ENCODE data around the gene FBXL17.

FBXL17 gene

DNA sequence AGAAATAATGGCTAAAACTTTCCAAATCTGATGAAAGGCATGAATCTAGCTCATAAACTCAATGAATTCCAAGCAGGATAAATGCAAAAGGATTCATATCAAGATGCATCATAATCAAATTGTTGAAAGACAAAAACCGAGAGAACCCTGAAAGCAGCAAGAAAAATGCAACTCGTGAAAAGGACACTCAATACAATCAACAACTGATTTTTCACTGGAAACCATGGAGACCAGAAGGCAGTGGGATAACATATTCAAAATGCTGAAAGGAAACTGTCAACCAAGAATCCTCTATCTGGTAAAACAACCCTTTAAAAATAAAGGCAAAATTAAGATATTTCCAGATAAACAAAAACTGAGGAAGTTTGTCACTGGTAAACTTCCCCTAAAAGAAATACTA lies 9.5 kb downstream of the FBXL17 start:
- DNase-seq = no peak

GRCh38 chr5:108371263-108371662 lies 10.6 kb downstream of the FBXL17 start:
- no peak for DNase-seq

GRCh38 chr5:108369167-108369566 lies 12.7 kb downstream of the FBXL17 start:
- DNase-seq = no peak

DNA sequence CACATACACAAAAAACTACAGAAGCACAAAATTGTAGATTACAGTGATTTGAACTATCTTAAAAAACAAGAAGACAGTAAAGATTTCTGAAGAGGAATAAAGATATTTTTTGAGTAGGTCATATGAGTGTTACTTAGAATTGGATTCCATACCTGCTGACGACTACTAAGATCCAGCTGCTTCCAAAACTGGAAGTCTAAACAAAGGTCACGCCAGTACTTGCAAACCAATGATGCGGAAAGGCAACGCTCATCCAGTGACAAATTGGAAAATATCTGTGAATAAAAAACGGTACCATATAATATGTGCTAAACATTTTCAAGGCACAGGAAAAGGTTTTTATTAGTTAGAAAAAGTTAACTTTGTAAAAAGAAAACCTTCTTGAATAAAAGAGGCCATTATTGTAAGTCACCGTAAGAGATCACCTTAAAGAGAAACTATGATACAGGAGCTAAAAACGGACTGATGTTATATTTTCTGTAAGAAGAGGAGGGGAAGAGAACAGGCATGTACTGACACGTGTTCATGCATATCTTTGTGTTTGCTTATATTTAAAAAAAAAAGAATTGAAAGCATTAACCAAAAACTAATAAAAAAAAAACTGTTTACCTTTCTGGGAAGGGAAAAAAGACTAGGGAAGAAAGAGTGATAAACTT lies 14.1 kb downstream of the FBXL17 start:
- no peak for DNase-seq

DNA sequence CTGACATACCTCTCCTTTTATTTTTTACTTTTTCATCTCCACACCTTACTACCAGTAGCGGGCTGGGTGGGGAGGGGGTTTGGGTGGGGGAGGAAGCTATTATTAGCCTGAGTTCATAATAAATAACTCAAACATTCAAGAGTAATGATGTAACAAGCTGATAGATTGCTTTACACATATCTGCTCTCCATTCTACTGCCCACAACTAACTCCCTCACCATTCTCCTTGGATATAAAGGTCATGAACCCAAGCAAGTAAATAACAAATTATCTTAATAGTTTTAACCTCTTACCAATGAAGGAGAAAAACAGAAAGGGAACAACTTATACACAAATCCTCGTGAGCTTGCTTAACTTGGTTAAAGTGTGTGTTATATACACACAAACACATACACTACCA lies 15.4 kb downstream of the FBXL17 start:
- DNase-seq = no peak

GRCh38 chr5:108361771-108362170 lies 20.1 kb downstream of the FBXL17 start:
- no peak for DNase-seq

- DNase-seq = no peak
These were observed 20.7 kb downstream of the FBXL17 start for GRCh38 chr5:108361239-108361638.

GRCh38 chr5:108360280-108360679 lies 21.6 kb downstream of the FBXL17 start:
- no peak for DNase-seq

DNA sequence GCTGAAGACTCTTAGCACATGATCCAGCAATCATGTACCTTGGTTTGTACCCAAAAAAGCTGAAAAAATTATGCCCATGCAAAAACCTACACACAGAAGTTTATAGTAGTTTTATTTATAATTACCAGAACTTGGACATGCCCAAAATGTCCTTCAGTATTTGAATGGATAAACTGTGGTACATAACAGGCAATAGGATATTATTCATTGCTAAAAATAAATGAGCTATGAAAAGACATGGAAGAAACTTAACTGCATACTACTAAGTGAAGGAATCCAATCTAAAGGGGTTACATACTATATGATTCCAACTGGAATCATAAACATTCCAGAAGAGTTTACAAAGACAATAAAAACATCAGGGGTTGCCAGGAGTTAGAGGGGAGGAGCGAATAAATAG lies 25.6 kb downstream of the FBXL17 start:
- no peak for DNase-seq

- DNase-seq = no peak
These were observed 28.8 kb downstream of the FBXL17 start for GRCh38 chr5:108353087-108353486.

DNA sequence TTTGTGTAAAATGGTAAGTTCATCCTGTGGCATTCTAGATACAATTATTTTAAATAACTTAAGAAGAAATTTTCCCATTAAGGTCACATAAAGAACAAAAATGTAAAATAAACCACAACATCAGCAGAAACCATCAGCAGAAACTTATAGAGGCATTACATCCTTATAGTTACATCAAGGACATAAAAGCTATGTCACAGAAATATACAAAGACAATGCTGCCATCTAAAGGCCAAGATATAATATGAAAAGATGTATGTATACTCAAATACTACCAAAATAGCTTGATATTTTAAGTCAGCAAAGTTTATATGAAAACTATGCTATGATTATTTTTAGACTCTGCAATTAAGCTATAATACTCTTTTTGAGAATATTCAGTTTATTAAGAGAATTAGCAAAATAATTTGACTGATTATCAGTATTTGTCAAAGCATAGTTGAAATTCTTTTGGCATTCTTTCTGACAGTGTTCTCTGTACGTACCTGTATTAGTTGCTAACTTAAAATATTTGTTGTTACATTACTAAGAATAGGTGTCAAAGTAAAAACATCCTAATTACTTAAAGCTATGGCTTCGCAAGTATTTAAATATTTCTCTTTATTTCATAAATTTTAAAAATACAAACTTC lies 36.2 kb downstream of the FBXL17 start:
- DNase-seq = no peak

DNA sequence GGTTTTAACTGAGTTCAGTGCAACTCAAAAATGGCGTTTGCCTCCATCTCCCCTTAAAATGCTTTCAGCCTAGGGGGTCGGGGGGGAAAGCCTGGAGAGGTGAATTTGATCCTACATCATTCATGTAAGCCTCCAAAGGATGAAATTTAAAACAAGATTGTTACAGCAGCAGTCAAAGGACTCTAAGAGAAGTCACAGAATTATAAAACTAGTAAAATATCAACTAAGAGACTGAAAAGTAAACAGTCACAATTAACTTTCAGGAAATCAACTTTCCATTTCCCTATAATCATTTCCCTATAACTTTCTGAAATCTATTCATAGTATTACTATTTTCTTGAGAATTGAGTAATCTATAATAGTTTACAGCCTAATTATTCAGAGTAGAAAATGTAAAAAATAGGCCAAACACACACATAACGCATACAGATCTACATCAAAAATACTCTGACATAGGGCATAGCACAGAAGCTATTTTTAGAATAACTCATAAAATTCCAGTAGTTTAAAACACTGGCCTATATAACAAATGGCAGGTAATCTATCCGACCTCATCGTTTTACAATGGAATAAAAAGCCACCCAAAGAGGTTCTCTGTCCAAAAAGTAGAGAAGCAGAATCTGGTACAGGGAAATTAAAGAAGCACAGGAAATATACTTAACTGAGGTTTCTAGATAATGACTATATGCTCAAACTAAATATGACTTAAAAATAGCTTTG lies 37.6 kb downstream of the FBXL17 start:
- no peak for DNase-seq

- no peak for DNase-seq
These were observed 40.0 kb downstream of the FBXL17 start for GRCh38 chr5:108341866-108342265.

- DNase-seq = no peak
These were observed 41.8 kb downstream of the FBXL17 start for GRCh38 chr5:108340131-108340530.

GRCh38 chr5:108339220-108339619 lies 42.7 kb downstream of the FBXL17 start:
- no peak for DNase-seq

DNA sequence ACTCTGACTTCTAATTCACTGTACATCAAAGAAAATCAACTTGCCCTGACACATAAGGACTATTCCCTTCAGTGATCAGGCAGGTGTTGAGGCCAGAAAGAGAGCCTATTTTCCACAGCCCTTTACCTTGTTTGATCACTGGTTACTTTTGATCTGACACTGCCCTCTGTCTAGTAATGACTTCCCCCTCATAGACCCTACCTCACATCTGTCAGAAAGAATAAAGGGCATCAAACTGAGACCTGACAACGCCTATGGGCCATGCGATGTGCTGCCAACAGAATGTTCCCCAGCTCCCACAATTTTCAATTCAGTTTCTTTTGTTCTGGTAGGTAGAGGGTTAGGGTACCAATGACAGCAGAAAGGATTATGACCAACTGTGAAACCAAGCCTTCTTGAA lies 47.7 kb downstream of the FBXL17 start:
- no peak for DNase-seq

DNA sequence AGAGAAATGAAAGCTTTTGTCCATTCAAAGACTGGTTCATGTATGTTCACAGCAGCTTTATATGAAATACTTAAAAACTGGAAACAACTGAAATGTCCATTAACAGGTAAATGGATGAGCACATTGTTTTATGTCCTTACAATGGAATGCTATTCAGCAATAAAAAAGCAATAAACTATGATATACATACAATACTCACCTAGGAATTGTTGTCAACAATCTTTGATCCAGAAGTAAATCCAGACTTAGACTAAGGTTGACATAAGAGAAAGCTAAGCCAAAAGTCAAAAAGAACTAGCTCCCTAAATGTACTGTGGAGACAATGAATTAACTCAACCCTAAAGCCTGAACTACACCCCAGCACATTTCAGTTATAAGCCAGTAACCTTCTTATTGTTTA lies 54.9 kb downstream of the FBXL17 start:
- no peak for DNase-seq

- DNase-seq = no peak
These were observed 57.0 kb downstream of the FBXL17 start for GRCh38 chr5:108324886-108325285.

DNA sequence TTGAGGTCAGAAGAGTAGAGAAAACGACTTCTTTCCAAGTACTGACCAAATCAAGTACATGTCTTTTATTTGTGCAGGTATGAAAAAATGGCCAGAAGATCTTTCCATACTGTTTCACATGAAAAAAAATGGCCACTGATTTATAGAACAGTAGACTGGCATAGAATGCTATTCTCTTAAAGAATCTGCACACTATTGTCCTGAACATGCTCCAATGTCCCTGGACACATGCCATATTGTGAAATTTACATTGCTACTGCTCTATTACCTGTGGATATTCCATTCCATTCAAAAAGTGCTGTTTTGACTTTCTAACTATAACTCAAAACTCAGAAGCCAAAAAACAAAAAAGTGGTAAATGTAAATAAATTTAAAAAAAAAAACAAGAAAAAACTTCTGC lies 60.6 kb downstream of the FBXL17 start:
- DNase-seq = no peak

DNA sequence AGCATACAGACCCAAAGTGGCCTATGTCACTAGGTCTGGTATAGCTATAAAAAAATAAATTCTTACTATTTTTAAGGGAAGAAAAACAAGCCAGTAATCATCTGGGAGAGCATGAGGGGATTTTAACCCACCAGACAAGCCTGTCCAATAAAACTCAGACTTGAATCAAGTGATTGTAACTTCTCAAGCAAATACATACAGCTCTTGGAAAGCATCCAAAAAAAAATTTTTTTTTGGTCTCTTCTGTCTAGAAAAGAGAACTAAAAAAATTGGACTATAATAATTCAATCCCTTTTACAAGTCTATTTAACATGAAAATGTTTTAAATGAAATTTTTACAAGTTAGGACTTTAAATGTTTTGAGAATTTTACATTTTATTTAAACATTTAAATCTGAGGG lies 61.7 kb downstream of the FBXL17 start:
- DNase-seq = no peak

DNA sequence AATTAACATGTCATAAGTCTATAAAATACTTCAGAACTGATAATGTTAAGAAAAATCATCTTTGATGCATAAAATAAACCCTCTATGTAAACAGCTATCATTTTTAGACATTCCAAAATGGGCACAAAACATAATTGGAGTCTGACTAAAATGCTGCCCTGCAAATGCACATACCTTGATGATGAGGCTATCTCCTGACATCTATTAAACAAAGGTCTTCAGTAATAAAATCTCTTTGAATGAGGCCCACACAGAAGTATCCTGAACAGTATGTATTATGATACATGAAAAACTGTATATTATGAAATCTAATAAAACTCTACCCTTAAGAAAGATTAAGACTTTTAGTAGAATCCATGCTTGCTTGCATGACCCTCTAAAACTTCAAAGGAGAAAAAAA lies 66.1 kb downstream of the FBXL17 start:
- DNase-seq = no peak

DNA sequence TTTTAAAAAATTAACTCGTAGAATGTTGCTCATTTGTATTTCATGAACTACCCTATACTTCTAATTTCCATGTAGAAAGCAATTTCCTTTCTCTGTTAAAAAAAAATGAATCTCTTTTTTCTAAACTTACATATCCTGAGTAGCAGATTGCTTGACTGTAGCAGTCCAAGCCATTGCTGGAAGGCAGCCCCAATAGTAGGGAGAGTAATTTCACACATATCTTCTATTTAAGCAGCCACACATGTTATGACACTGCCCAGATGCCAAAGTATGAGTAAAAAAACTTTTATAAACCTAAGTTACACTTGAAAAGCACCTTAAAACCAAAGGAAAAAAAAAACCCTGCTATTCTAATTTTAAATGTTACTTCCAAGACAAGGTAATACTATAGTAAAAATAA lies 69.6 kb downstream of the FBXL17 start:
- no peak for DNase-seq

- DNase-seq = no peak
These were observed 70.2 kb downstream of the FBXL17 start for GRCh38 chr5:108311682-108312081.

DNA sequence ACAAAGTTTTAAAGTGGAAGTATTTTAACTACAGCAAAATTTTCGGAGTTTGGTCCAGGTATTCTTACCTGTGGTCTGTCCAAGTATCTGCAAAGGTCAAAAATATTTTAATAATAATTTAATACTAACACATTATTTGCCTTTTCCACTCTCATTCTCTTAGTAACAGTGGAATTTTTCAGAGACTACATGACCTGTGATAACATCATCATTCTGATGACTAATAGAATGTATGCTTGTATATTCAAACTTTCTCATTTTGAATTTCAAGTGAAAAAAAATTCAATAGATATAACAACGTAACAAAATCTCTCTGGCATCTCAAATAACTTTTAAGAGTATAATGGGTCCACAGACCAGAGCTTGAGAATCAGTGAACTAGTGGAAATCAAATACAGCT lies 78.3 kb downstream of the FBXL17 start:
- DNase-seq = no peak

- no peak for DNase-seq
These were observed 78.8 kb downstream of the FBXL17 start for GRCh38 chr5:108303086-108303485.
